GM19193 (cell line): ENCODE results near the gene MAB21L3.
A peak's percentile ranks its signal among the peaks of the same experiment; 100 is the strongest.

Experiments used
- POLR2A ChIP-seq: IDR thresholded peaks from 4 replicates; pipeline ENCODE4 v1.6.1; 2011; ENCODE audit not compliant: insufficient read depth, insufficient read length; ENCODE audit errors: extremely low read depth

The MAB21L3 gene

GRCh38 chr1:116110567-116111523, at the start of gene MAB21L3:
Gene MAB21L3, plus strand, starts transcription at chr1:116111399. Its CDS starts 1,217 bp downstream, at chr1:116112616.
- peak; percentile 35 for TF ChIP-seq POLR2A

- TF ChIP-seq POLR2A = no peak
Observed at GRCh38 chr1:116062201-116062600, 49.0 kb upstream of the MAB21L3 start.

- no peak for TF ChIP-seq POLR2A
Observed at GRCh38 chr1:116064616-116065015, 46.6 kb upstream of the MAB21L3 start.

GRCh38 chr1:116066868-116067565, 44.2 kb upstream of the MAB21L3 start:
- TF ChIP-seq POLR2A = no peak

DNA sequence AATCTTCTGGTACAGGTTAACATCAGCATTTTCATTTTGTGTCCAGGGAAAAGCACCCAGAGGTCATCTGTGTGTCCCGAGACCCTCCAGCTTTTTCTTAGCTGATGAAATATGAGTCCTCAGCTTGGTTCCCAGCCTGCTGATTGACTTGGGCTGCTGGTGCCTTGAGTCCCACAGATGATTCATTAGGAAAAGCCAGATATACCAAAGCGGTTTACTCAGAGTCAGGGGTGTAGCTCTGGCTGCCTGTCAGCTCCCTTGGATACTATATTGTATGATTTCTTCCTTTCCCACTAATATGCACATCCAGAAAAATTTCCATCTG, 43.7 kb upstream of the MAB21L3 start:
- TF ChIP-seq POLR2A = no peak

DNA sequence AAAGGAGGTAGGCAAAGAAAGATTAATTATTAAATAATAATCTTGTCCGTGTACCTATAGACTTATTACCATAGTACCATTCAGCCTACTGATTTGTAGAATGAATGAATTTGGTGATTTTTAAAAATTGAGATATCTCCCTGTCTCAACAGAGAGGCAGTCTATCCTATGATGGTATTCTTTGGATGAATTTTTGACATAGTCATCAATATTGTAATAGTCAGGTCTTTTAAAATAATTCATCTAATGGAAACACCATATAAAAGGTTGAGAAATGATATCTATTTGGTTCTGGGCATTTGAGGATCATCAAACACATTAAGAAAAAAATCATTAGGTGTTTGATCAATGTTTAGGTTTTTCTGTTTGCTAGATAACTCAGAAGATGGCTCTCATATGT, 35.6 kb upstream of the MAB21L3 start:
- TF ChIP-seq POLR2A = no peak

GRCh38 chr1:116075990-116076389, 35.2 kb upstream of the MAB21L3 start:
- TF ChIP-seq POLR2A = no peak

DNA sequence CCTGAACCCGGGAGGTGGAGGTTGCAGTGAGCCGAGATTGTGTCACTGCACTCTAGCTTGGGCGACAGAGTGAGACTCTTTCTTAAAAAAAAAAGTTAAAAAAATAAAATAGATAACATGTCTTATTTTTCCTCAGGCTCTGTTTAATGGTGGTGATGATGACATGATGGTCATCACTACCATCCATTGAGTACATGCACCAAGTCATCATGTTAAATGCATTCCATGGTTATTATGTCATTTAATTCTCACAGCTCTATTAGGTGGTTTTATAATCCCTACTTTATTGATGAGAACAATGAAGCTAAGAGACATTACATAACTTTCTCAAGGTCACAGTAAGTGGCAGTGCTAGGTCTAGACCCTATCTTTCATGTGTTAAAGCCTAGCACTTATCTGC, 34.4 kb upstream of the MAB21L3 start:
- TF ChIP-seq POLR2A = no peak

DNA sequence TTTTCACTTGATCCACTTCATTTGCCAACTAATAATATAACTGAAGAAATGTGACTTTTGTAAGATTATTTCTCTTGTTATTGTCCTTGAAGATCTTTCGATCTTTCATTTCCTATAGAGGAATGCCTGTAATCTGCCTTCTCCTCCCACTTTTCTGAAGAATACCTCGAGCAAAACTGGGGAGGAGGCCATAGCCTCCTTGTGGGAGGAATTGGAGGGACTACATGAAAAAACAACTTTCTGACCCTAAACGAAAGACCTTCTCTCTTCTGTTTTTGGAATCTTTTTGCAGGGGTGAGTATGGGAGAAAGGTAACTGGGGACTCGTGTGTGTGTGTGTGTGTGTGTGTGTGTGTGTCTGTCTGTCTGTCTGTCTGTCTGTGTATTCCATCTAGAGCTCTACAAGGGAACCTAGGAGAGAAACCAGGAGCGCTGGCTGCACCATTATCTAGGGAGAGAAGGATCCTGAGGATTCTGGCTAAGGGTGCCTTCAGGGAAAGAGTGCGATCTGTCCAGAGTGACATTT, 32.4 kb upstream of the MAB21L3 start:
- no peak for TF ChIP-seq POLR2A

DNA sequence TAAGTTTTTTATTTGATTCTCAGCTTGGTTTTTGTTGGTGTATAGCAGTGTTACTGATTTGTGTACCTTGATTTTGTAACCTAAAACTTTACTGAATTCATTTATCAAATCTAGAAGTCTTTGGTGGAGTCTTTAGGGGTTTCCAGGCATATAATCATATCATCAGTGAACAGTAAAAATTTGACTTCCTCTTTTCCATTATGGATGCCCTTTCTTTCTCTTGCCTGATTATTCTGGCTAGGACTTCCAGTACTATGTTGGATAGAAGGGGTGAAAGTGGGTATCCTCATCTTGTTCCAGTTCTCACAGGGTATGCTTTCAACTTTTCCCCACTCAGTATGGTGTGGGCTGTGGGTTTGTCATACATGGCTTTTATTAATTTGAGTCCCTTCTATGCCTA, 23.6 kb upstream of the MAB21L3 start:
- no peak for TF ChIP-seq POLR2A

GRCh38 chr1:116089870-116090269, 21.3 kb upstream of the MAB21L3 start:
- TF ChIP-seq POLR2A = no peak

GRCh38 chr1:116091083-116091482, 20.1 kb upstream of the MAB21L3 start:
- TF ChIP-seq POLR2A = no peak

GRCh38 chr1:116092752-116093489, 18.3 kb upstream of the MAB21L3 start:
- TF ChIP-seq POLR2A = no peak

DNA sequence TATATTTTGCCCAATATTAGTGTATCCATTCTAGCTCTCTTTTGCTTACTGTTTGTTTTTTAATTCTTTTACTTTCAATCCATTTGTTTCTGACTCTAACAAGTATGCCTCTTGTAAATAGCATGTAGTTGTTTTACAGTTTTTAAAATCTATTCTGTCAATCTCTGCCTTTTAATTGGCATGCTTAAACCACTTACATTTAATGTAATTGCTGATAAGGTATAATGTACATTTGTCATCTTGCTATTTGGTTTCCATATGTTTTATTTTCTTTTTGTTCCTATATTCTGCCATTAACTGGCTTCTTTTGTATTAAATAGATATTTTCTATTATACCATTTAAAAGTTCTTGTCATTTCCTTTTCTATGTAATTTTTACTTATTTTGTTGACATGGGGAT, 16.2 kb upstream of the MAB21L3 start:
- no peak for TF ChIP-seq POLR2A

- TF ChIP-seq POLR2A = no peak
Observed at GRCh38 chr1:116096013-116096618, 15.1 kb upstream of the MAB21L3 start.
